GM11168 (cell line): Measurements from ENCODE around the gene MROH7.
"Not testable (repeated sequence)": the region's sequence is repeated elsewhere in the genome, so short reads cannot be mapped to it uniquely, and the experiment has no call there.

Experiments
- in situ Hi-C: fragments of 300-500 bp; cut with MboI; formaldehyde crosslinking; loops from one replicate; pipeline ENCODE4 v1.12.0; 2022; ENCODE audit warnings: low sequenced_read_pairs; ENCODE audit not compliant: unreplicated experiment

Gene MROH7

GRCh38 chr1:54609301-54609921, 32.2 kb upstream of the MROH7 start:
- in situ Hi-C loops = no loop called here

GRCh38 chr1:54610048-54610447, 31.5 kb upstream of the MROH7 start:
- in situ Hi-C loops = no loop called here

- in situ Hi-C loops = no loop called here
Measured at GRCh38 chr1:54610601-54611580, 30.7 kb upstream of the MROH7 start.

GRCh38 chr1:54611621-54612020, 30.0 kb upstream of the MROH7 start:
- in situ Hi-C loops = no loop called here

GRCh38 chr1:54614024-54614423, 27.6 kb upstream of the MROH7 start:
- in situ Hi-C loops = no loop called here

GRCh38 chr1:54614563-54614962, 27.0 kb upstream of the MROH7 start:
- in situ Hi-C loops = no loop called here

GRCh38 chr1:54615531-54616279, 25.9 kb upstream of the MROH7 start:
- in situ Hi-C loops = no loop called here

- in situ Hi-C loops = no loop called here
Measured at GRCh38 chr1:54619749-54620148, 21.8 kb upstream of the MROH7 start.

GRCh38 chr1:54623216-54624007, 18.2 kb upstream of the MROH7 start, which contains the start of gene FAM151A:
Gene FAM151A, minus strand, starts transcription at chr1:54623525. Its CDS starts 130 bp downstream, at chr1:54623395.
- in situ Hi-C loops = no loop called here

GRCh38 chr1:54624466-54625464, 16.8 kb upstream of the MROH7 start:
- in situ Hi-C loops = no loop called here

- in situ Hi-C loops = no loop called here
Measured at GRCh38 chr1:54627196-54627595, 14.4 kb upstream of the MROH7 start.

GRCh38 chr1:54635804-54636203, 5.8 kb upstream of the MROH7 start:
- in situ Hi-C loops = not testable (repeated sequence)

GRCh38 chr1:54636461-54637446, 4.8 kb upstream of the MROH7 start:
- in situ Hi-C loops = not testable (repeated sequence)

GRCh38 chr1:54640361-54640760, 1.2 kb upstream of the MROH7 start:
- in situ Hi-C loops = no loop called here

- in situ Hi-C loops = no loop called here
Measured at GRCh38 chr1:54643736-54644135, 2.1 kb downstream of the MROH7 start.

GRCh38 chr1:54645806-54646676, 4.5 kb downstream of the MROH7 start:
- in situ Hi-C loops = no loop called here
